HG02642 (cell line): ENCODE results near the gene LIF.
A peak's percentile ranks its signal among the peaks of the same experiment; 100 is the strongest.

Source experiments
- ATAC-seq: cut with Tn5 transposase; IDR thresholded peaks from one replicate; pipeline ENCODE4 v1.9.1; 2021; ENCODE audit warnings: mild to moderate bottlenecking; ENCODE audit not compliant: unreplicated experiment, poor library complexity

The LIF gene

GRCh38 chr22:30285176-30285845 is 38.8 kb upstream of the LIF start:
- no peak for ATAC-seq

- ATAC-seq, result no peak
Measured at GRCh38 chr22:30284666-30285065, 38.1 kb upstream of the LIF start.

- ATAC-seq, result no peak
Measured at GRCh38 chr22:30284172-30284571, 37.6 kb upstream of the LIF start.

DNA sequence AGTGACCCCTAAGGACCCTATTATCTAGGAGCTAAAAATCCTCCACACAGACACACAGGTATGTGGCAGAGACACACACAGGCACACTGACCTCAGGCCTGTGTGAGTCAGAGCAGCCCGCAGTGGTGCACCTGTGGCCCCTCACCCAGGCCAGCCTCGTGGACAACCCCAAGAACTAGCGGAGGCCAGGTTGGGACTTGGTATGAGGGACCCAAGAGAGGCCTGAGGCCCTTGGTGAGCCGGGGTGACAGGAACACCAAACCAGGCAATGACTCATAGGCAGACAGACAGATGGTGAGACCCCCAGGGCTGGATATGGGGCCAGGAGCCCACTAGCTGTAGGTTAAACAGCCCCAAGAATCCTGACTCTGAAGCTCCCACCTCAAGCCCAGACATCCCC is 36.8 kb upstream of the LIF start:
- ATAC-seq, result no peak

- ATAC-seq, result no peak
Measured at GRCh38 chr22:30282616-30283046, 36.1 kb upstream of the LIF start.

- ATAC-seq, result no peak
Measured at GRCh38 chr22:30280505-30280904, 33.9 kb upstream of the LIF start.

DNA sequence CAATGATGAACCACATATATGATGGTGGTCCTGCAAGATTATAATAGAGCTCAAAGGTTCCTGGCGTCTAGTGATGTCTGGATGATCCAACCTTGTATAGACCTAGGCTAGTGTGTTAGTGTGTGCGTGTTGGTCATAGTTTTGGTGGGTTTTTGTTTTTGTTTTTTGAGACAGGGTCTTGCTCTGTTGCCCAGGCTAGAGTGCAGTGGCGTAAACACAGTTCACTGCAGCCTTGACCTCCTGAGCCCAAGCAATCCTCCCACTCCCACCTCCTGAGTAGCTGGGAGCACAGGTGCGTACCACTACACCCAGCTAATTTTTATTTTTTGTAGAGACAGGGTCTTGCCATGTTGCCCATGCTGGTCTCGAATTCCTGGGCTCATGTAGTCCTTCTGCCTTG is 33.4 kb upstream of the LIF start:
- ATAC-seq, result no peak

GRCh38 chr22:30279046-30279788 is 32.7 kb upstream of the LIF start:
- no peak for ATAC-seq

DNA sequence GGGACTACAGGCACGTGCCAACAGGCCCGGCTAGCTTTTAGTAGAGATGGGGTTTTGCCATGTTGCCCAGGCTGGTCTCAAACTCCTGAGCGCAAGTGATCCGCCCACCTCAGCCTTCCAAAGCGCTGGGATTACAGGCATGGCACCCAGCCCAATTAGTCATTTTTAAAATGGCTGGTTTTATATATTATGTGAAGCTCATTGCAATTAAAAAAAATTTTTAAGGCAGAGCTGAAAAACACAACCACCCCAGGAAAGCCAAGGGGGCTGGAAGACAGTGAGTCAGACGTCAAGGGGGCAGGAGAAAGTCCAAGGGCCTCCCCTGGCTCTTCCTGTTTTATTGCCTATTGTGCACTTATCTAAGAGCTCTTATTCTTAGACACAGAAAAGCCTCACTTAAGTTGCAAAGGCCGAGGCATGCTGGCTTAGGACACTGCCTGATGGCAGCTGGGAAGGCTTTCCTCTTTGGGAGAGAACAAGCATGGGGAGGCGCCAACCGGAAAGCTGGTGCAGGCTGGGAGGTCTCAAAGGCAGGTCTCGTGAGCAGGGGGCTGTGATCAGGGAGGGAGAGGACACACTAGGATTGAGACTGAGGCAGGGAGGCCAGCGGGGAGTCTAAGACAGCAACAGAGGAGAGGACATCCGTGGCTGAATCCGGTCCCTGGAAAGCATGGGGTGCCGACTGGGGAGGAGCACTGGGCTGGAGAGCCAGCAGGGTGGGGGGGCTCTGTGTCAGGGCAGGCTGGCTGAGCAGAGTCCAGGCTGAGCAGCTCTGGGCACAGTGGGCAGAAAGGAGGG is 31.2 kb upstream of the LIF start:
- no peak for ATAC-seq

DNA sequence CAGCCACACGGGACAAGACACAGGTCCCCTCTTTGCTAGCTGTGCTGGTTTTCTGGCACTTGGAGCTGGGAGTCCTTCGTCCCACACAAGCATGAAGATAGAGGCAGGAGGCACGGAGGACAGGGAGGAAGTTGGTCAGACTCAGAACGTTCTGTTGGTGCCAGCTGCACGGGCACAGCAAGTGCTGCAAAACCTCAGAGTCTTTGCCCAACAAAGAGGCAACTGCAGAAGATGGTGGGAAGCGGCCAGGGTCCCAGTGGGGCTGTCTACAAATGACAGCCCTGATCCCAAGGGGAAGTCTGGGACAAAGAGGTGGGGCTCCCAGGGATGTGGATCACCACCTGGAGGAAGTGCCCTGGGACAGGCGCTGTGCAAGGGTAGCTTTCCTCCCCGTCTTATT is 29.5 kb upstream of the LIF start:
- no peak for ATAC-seq

GRCh38 chr22:30275625-30276024 is 29.1 kb upstream of the LIF start:
- no peak for ATAC-seq

DNA sequence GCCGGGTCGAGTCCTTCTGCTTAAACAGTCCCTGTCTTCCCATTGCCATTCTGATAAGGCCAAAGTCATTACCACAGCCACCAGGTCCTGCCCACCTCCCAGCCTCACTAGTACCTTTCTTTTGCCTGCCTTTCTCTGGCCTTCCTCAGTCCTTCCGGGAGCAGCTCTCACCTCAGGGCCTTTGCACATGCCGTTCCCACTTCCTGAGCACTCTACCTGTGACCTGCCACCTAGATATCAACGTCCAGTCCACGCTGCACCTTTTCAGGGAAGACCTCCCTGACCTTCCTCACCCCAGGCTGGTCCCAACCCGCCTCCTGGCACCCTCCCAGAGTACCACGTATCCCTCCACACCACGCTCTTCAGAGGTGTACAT is 27.9 kb upstream of the LIF start:
- ATAC-seq, result no peak

DNA sequence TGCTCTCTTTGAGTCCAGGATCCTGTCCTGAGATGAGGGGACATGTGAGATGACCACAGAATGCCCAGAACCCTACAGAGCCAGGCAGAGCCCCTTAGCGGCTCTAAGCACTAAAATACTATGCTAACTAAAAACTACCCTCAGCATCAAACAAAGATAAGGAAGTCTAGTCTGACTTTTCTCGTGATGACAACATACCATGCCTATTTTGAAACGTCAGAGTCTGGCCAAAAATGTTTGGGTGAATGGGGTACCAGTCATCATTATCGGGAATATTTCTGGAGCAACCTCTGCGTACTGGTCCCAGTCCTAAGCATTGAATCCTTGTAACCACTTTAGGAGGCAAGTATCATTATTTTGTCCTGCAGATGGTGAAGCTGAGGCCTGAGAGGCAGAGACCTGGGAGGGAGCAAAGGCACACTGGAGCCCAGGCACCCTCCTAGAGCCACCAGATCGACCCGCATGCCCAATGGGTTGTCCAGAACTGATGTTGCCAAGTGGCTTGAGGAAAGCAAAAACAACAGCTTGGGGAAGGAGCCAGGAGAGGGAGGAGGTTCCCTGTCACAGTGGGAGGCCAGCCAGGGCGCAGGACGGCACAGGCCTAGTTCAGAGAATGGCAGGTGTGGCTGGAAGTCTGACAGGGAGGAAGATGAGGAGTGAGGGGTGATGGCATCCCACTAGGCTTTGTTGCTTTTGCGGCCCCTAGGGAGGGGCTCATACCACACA is 27.3 kb upstream of the LIF start:
- no peak for ATAC-seq

DNA sequence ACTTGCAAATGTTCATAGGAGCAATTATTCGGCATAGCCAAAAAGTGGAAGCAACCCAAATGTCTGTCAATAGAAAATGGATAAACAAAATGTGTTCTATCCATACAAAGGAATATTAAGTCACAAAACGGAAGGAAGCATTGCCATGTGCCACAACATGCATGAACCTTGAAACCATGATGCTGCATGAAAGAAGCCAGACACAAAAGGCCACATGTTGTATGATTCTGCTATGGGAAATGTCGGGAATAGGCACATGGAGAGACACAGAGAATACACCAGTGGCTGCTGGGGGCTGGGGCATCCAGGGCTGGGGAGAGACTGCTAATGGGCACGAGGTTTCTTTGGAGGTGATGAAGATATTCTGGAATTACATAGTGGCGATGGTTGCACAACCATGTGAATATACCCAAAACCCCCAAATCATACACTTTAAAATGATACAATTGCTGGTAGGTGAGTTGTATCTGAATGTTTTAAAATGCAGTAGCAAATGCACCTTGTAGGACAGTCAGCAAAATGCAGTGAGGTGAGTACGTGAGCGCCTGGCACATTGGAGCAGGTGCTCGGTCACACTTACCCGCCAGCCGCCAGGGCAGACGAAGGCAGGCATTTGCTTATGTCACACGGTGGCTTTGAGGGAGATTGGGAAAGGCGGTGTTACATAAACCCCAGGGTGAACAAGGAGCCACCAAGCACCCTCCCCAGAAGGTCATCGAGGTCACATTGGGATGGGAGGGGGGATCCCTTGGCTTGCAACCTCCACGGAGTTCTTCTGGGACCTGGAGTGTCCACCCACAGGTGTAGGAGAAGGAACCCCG is 26.4 kb upstream of the LIF start:
- no peak for ATAC-seq

- no peak for ATAC-seq
Measured at GRCh38 chr22:30270832-30271231, 24.3 kb upstream of the LIF start.

DNA sequence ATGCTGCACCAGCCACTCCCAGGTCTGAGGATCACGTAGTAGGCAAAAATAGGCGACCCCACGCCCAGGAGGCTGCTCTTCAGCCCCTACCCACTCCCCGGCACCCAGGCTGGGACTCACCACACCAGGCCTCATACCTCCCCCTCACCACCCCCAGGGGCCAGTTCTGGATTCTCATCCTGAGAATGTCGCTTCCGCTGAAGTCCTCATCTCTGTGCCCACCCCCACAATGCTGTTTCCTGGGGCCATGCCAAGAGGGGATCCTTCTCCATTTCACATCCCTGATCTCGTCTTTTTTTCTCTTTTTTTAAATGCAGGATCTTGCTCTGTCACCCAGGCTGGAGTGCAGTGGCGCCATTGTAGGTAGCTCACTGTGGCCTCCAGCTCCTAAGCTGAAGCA is 21.8 kb upstream of the LIF start:
- no peak for ATAC-seq

DNA sequence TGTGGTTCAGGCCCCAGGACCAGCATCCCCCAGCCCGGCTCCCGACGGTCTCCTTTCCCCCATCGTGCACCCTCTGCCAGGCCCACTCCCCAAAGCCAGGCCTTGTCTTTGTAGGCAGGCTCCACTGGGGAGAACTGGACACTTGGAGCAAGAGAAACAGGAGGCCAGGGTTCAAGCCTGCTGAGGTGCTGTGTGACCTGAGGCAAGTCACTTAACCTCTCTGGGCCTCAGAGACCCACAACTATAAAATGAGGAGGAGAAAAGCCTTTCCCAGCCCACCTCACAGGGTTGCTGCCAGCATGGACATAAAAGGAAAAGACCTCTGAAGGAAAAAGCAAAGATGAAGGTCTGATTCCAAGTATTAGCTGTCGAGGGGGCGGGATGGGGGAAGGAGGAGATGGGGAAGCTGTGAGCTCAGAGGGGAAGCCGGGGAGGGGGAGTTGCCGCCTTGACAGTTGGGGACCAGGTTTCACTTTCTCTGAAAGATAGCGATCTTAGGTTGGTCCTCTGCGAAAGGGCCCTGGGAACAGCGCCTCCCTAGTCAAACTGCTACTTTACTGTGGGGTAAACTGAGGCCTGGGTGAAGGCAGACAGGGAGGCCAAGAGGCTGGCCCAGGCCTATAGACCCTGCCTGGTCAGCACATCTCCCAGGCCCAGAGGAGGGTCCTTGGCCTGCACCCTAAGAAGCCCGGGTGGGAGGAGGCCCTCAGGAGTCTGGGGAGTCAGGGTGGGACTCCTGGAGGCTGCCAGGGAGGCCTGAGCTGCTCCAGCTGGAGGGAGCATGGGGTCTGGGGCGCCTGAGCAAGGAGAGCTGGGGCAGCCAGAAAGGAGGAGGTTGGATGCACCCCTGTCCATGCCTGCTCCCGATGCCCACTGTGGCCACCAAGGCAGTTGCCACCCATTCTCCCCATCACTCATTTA is 21.1 kb upstream of the LIF start:
- no peak for ATAC-seq

DNA sequence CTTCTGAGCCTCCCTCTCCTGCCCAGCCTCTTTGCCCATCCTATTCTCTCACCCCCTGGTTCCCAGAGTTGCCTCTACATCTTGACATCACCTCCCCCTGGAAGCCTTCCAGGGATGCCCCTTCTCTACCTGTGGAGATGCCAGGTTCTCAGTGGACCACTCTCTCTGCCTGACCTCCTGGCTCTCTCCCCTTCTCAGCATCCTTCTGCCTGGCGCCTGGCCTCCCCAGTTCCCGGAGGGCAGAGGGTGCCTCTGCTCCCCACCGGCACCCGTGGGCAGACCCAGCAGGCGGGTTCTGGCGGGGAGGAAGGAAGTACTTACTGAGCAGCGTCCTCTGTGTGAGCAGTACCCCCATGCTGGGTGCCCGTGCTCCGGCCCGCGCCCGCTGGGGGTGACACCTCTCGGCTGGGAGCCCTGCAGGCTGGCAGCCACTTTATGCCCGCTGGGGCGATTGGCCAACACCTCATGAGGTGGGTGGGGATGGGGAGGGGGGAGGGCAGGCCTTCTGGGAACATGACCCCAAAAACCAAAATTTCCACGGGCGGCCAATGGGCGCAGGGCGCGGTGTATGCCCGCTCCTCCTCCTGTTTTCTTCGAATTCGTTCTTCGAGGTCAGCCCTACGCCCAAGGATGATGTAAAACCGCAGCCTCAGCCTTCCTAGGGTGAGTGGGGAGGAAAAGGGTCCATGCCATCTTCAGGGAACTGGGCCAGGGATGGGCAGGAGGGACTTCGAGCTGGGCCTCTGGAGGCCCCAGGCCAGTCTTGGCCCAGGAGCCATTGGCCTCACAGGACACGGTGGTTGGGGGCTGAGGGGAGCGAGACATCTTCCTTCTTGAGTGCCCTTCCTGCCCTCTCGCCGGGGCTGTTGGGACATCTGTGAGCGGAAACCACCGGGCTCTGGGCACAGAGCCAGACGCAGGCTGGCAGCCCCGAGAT is 20.2 kb upstream of the LIF start, which contains the start of gene OSM:
OSM (minus strand) TSS at position 407 of the 937 bp plus-strand sequence; CDS start at position 355, 52 bp downstream.
- peak; percentile 7 for ATAC-seq
